Activated naive CD4-positive, alpha-beta T cell treated with Interleukin-2 at 50 U/mL for 16 hours (primary cell): ENCODE data around the gene OR8D2.

Experiments
- DNase-seq: peaks from one replicate; pipeline ENCODE4 v3.0.0-alpha.2; 2020

The OR8D2 gene, protein sequence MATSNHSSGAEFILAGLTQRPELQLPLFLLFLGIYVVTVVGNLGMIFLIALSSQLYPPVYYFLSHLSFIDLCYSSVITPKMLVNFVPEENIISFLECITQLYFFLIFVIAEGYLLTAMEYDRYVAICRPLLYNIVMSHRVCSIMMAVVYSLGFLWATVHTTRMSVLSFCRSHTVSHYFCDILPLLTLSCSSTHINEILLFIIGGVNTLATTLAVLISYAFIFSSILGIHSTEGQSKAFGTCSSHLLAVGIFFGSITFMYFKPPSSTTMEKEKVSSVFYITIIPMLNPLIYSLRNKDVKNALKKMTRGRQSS

DNA sequence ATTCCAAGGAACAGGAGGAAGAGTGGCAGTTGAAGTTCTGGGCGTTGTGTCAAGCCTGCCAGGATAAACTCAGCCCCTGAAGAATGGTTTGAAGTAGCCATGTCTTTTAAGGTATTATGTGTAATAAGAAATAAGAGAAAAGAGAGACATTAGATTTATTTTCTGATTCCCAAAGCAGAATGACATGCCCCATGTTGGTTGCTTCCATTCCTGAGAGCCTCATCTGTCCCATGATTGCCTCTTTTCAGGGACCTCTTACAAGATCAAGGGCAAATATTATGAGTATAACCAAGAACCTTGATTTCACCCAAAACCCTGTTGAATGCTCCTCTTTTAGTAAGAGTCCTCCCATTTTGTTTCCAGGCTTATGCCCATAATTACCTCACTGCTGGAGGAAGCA is at the start of gene OR8D2:
TSS of gene OR8D2 (minus strand) at position 101 of the 400 bp plus-strand sequence. CDS start at position 101, 0 bp downstream.
- DNase-seq, result no peak

DNA sequence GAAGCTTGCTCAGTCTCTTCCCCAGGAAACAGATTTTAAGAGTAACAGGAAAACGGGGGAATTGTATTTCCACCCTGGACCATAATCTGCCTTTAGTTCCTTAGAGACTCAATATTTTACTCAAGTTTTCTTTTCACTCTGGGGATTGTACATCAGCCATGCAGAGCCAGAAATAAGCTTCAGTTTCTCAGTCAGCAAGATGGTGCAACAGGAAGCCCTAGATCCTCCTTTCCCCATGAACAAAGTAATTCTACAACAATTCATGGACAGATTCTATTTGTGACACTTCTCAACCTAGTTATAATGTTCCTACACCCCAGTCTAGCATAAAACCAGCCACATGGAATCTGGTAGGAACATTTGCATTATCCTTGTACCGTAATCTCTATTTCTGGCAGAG is 39.6 kb upstream of the OR8D2 start:
- DNase-seq, result no peak

DNA sequence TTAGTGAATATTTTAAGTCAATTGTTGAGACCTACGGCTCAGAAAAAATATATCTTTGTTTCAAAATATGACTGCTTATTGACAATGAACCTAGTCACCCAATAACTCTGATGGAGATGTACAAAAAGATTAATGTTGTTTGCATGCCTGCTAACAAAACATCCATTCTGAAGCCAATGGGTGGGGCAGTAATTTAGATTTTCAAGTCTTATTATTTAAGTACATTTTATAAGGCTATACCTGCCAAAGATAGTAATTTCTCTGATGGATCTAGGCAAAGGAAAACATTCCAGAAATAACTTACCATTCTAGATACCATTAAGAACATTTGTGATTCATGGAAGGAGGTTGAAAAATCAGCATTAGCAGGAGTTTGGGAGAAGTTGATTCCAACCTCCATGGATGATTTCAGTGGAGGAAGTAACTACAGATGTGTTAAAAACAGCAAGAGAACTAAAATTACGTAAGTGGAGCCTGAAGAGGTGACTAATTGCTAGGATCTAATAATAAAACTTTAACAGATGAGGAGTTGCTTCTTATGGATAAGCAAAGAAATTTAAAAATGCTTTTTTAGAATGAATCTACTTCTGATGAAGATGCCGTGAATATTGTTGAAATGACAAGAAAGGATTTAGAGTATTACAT is 26.4 kb upstream of the OR8D2 start:
- DNase-seq, result no peak

DNA sequence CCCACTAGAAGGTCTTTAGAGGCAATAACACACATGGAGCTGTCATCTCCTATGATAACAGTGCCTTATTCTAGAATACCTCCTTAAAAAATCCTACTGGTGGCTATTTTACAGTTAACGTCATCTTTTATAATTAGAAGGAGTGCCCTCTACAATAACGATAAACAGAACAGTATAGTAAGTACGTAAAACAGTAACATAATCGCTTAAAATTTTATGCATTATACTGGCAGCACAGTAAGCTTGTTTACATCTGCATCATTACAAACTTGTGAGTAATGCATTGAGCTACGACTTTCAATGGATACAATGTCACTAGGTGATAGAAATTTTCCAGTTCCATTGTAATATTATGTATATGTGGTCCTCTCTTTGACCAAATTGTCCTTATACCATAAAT is 24.3 kb upstream of the OR8D2 start:
- DNase-seq, result no peak

DNA sequence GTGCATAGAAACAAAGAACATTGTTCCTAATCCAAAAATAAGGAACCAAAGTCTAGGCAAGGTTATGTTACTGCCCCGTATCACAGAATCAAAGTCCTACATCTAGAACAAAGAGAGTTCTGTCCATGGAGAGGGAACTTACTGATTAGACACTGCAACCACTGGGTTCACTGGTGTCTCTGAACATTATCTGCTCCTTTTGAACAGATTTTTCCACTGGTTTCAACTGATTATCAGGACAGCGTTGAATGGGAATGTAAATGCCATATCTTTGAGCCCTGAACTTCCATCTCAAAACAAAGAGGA is 20.1 kb upstream of the OR8D2 start:
- no peak for DNase-seq

DNA sequence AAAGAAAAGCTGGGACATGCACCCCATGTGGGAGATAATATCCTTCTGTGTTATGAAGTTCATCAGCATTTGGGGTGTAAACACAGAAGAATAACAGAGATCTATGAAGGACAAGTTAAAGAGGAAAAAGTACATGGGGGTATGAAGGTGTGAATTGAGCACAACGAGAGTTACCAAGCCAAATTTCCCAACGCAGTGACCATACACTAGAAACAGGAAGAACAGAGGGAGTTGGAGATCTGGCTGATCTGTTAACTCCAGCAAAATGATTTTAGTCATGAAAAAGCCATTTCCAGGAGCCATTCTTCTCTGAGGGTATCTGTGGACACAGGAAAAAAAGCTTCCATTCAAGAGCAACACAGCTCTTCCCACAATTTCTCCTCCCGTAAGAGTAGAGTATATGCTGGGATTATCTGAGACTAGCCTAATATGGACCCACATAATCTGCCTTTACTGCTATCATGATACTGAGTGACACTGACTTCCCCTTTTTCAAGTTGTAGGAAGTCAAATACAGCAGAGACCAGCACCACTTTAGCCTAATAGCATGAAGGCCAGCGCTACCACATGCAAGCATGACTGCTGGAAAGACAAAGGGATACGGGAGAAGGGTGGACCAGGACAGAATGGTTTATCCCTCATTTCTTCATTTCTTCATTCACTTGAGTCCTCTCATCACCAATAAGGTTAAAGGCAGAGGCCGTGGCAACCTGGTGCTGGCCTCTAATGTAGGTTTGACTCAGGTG is 19.6 kb upstream of the OR8D2 start:
- no peak for DNase-seq

DNA sequence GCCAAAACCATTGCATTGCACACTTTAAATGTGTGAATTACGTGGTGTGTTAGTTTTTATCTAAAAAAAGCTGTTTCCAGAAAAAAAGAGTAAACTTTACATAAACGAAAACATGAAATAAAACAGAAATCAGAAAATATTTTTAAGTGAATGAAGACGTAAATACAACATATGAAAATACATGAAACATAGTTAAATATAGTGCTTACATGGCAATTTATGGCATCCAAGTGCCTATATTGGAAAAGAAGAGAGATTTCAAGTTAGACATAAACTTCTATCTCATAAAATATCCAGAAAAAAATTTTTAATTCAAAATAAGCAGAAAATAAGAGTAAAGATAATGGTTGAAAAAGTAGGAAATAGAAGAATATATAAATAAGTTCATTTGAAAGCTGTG is 11.9 kb upstream of the OR8D2 start:
- DNase-seq, result no peak

DNA sequence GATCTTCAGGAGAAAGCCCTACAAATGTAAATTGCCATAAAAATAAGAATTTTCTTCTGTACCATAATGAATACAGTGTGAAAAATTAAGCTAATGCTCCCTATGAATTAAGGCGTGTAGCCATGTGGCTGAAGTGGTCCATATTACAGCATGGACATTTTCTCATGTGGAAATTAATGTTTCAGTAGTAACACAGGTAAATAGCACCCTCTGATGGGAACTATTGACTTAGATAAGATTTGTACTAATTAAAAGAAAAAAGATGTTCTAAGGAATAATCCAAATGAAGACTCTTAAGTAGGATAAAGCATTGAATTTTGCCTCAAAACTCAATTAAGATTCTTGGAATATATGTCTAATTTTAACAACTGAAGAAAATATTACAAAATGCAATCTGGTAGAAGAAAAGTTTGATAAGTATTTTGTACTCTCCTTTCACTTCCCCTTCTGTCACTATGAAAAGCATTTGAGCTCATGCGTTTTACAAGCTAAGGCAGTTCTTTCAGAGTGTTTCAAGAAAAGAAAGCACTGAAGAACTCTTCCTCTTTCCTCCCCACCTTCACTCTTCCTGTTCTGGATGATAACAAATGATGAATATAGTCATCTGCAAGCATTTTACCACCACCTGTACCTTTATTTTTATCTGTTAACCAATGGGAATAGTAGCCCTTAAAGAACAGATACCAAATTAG is 9.9 kb upstream of the OR8D2 start:
- no peak for DNase-seq

DNA sequence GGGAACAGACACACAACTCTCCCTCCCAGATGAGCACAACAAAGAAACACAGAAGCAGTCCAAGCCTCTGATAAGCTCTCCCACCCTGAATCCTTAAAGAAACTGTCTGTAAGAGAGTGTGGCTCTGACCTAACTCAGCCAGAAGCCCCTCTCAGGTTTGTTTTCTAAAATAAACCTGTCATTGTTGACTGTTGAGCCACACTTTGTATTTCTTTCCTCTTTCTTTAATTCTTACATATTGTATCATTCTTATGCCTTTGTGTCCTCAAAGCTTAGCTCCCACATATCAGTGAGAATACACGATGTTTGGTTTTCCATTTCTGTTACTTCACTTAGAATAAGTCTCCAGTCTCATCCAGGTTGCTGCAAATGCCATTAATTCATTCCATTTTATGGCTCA is 7.8 kb upstream of the OR8D2 start:
- no peak for DNase-seq

DNA sequence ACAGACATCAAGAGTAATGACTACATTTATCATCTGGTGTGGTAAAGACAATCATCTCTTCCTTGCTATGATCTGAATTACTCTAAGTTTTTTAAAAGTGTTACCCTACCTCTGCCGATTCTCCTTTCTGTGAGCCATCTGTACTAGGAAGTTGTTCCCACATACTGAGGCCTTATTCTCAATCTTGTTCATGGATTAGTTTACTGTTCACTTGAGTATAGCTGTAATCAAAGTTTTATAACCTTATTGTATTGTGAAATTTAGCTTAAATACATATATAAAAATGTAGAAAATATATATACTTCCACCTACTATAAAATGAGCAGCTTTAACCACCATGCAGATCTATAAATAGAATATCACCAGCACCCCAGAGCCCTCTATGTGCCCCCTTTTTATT is 2.4 kb upstream of the OR8D2 start:
- no peak for DNase-seq

DNA sequence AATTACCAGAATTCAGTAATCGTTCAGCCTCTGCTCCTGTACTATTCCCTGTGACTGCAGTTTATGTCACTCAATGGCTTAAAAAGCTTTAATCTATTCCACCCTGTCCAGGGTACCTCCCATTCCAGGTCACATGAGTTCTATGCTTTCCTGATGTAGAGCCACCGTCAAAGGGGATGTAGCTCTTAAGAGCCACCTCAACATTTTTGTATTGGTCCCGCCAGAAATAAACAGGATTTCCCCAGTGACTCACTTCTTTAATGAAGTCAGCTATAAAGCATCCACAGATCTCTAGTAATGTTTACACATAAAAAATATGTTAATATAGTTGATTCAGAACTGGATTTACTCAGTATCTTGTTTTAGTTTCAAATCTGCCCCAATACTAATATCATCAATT is 4.9 kb downstream of the OR8D2 start:
- no peak for DNase-seq

DNA sequence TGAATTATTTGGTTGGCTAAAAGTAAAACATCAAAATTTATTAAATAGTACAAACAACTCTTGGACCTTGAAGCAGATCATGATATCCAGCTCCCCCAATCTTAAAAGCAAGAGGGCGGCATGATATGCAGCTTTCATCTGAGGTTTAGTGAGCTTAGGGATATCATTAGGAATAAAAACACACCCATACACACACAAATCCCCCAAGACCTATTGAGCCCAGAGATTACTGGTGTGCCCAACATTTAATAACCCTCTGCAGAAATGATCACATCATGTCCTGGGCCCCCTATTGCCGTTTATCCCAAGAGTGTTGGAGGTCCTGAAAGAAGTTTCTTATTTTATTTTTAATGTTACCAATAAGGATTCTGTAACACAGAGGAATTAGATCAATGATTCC is 6.1 kb downstream of the OR8D2 start, which contains the start of gene OR8D1:
TSS of gene OR8D1 (minus strand) at position 101 of the 400 bp plus-strand sequence. CDS start 3,183 bp downstream, outside the sequence.
- DNase-seq, result no peak

DNA sequence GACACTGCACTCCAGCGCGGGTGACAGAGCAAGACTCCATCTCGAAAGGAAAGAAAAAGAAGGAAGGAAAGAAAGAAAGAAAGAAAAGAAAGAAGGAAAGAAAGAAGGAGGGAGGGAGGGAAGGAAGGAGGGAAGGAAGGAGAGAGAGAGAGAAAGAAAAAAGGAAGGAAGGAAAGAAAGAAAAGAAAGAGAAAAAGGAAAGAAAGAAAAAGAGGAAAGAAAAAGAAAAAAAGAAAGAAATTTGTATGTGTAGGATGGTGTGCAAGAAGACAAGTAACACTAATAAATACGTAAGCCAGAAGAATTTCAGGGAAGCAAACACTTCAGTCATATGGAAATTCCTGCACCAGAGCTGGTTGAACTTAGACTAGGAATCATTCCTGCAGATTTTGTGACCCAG is 6.9 kb downstream of the OR8D2 start:
- DNase-seq, result no peak

DNA sequence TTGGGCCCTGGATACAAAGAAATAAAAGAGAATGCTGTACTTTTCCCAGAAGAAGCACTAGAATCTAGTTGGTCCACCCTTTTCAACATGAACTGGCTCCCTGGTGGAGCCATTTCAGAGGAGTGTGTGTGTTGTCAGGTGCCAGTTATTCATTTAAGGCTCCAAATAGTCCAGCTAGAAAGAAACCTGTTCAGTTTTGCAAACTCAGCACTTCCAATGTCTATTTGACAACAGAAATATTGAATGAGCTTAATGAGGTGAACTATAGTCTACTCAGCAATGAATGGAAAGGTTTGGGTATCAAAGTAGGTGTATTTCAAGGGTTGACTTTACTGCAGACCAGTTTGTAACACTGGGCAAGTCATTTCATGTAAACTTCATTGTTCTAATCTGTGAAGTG is 8.3 kb downstream of the OR8D2 start:
- DNase-seq, result no peak

DNA sequence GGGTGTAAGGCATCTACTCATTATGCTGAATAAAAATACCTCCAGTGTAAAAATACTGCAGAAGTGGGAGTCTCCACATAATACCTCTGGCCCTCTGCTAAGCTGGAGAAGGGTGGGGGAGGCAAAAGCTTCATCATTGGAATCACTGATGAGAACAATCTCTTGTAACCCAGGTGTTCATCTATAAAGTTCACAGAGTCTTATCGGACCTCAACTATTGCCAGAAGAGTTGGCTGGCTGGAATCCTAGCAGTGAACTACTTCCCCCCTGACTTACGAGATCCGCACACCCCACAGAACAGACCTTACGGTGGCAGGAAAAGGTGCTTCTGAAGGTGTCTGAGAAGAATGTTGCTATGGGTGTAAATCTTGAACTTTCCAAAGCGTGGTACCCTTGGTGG is 8.7 kb downstream of the OR8D2 start:
- DNase-seq, result no peak

DNA sequence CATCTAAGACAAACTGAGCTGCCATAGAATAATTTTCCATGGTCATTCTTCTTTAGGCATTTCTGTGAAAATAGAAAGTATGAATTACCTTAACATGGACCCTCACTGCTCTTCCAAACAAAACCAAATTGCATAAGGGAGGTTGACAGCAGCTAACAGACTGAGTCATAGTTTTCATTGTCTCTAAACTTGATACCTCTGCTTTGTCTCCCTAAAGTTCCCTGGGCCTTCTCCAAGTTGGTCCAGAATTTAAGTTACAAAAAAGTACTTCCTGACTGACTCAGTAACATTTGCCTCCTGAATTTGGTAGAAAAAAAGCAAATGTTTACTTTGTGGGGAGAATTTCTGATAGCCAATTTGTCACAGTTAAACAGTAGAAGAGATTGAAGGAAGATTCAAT is 9.3 kb downstream of the OR8D2 start:
- DNase-seq, result no peak

DNA sequence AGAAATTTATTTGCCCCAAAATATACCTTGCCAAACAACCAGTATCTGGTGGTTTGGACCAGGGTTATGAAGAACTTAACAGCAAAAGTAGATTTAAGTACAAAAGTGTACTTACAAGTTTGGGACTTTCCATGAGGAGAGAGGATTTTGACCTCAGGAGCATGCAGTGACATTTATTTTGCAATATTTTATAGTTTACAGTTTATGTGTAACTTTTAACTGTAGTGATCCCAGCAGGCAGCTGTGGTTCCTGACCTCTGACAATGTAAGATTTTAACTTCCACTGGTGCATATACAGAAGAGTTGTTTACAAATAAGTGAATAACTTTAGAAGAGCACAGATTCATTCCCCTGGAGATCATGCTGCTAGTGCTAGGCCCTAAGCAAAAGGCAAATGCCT is 12.9 kb downstream of the OR8D2 start:
- DNase-seq, result no peak

DNA sequence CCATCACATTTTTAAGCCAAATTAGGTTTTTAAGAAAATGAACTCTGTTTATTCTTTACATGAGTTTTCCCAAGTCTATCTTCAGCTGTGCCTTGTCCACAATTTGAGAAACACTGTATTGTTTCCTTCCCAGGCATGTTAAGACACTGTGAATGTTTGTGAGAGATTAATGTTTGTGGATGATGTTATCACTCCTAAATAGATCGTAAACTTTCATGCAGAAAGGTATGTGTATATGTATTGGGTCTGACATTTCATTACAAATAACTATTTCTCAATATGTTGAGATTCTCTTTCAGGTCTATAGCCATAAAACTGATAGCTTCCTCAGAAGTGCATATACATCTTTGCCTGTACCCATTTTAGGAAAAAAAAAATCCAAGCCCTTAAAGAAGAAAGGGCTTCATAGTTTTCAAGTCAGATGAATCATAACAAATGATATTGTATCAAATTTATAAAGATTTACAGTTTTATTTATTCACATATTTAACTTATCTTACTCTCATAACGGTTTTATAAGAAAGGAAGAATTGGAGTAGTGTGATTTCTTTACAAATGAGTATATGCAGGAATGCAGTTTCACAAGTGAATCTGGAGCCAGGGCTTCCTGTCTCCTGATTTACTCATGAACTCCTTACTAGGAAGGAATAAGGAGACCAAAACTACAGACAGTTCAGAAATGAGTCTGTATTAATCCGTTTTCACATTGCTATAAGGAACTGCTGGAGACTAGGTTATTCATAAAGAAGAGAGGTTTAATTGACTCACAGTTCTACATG is 17.5 kb downstream of the OR8D2 start:
- no peak for DNase-seq

DNA sequence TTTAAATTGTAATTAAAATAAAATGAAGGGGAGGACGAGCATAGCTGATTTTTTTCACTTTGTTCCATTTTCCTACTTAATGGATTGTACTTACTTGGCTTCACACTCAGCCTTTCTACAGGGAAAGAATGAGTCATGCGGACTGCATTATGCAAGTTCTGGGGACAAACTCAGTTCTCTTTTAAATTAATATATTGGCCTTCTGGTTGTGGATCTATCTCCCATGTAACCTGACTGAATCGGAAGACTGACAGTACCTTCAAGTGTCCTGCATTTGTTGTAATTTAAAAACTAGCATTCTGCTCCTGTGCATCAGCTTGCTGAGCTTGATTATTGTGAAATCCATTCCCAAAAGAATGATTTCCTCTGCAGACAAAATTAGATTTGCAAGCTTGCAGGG is 18.4 kb downstream of the OR8D2 start:
- no peak for DNase-seq

DNA sequence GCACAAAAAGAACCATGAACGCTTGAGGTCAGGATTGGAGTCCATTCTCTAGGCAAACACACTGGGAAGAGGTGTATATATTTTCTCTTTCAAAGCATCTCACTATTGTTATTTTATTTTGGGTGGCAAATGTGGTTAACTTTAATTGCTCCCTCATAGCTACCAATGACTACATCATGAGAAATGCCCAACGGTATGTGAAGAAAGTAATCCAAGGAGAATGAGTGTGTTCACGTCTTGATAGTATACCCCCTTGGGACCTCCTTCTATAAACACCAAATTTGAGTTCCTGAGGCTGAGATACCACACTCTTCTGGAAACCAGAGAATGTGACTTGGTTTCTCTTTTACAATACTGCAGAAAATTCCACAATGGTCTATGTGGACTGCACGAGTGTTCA is 22.1 kb downstream of the OR8D2 start:
- DNase-seq, result no peak

DNA sequence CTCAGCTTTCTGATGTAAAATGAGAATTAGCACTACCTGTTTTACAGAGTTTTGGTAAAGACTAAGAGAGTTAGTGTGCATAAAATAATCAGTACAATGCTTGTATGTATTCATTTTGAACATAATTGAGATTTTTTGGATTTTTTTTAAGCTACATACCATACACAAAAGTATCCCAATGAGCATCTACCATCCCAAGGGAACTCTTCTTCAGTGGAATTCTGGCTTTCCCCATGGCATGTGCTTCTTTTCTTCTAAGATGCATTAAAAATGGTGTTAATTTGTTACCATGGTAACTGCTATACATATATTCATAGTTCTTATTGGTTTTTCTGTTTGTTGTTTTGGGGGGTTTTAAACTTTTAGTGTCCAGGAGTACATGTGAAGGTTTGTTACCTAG is 24.0 kb downstream of the OR8D2 start:
- no peak for DNase-seq

DNA sequence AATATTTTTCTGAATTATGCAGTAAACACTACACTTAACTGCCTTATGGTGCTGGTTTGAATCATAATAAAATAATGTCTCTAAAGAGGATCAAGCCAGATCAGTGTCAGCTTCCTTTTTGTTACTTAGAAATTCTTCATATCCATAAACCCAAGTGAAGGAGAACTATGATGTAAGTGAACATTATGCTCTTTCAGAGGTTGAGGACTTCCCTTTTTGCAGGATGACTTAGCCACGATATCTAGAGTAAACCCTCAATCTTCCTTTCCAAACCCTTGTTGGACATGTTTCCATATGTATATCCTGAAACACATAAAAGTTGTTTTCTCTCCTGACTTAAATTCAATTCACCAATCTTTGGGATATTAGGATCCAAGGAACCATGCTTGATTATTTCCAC is 25.3 kb downstream of the OR8D2 start:
- no peak for DNase-seq
